Measurements from ENCODE around the gene LRP2.

DNA sequence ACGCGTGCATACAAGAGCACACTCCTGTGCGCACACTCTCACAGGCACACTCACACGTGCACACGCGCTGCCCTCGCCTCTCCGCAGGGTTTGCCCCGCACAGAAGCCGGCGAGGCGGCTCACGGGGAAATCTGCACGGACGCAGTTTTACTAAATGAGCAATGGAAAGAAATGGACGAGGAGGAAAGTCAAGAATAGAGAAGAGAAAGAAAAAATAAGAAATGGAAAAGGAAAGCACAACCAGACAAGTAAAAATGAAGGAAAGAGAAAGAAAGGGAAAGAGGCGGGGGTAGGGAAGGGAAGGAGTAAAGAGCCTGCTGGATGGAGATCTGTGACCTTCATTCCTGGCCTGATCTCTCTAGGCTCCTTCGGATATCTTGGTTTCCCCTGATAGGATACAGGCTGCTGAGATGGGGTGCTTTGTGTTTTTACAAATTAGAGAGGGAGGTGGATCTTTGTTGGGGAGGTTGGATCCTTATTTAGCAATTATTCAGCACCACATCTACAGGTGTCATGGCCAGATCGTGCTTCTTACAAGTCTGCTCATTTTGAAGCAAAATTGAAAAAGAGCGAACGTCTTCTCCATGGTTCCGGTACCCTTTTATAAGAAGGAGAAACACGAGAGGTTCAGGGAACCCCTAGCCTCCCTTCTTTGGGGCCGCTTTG, 693 bp upstream of the LRP2 start:
- TF ChIP-seq CTCF (IDR thresholded peaks at IDR 0.05; ENCODE audit: control extremely low read depth in 1 of 3, insufficient read depth in 1 of 3, low read depth in 1 of 3, low read length in 3 of 3) (no peak), CEBPB (IDR thresholded peaks at IDR 0.05; ENCODE audit: low read depth, low read length) (no peak), EP300 (IDR thresholded peaks at IDR 0.05; ENCODE audit: borderline replicate concordance in 1 of 2, low read depth in 2 of 2, low read length in 2 of 2) (no peak), TAF1 (IDR thresholded peaks at IDR 0.05; ENCODE audit: low read depth, low read length) (no peak), ZNF274 (IDR thresholded peaks at IDR 0.05; ENCODE audit: borderline replicate concordance, extremely low read depth, low read length) (no peak), POLR2AphosphoS5 (IDR thresholded peaks at IDR 0.05; ENCODE audit: low read depth, low read length) (no peak), HDAC2 (IDR thresholded peaks at IDR 0.05; ENCODE audit: borderline replicate concordance in 1 of 2, low read depth in 2 of 2, low read length in 2 of 2) (no peak), SUZ12 (IDR thresholded peaks at IDR 0.05; ENCODE audit: low read length) (peak; percentile 77), TBP (IDR thresholded peaks at IDR 0.05; ENCODE audit: low read depth, low read length) (no peak), SAP30 (IDR thresholded peaks at IDR 0.05; ENCODE audit: insufficient read depth, insufficient replicate concordance, low read length) (no peak), EZH2 (IDR thresholded peaks at IDR 0.05; ENCODE audit: low read depth, low read length, severe bottlenecking) (peak; percentile 78), CREB1 (IDR thresholded peaks at IDR 0.05) (no peak), SIX5 (IDR thresholded peaks at IDR 0.05; ENCODE audit: low read depth, low read length) (no peak)

Measured in H1 (cell line).